Esophagus muscularis mucosa (tissue), 4 donors: ENCODE measurements around the gene TRIM24. TPM values are rescaled to one million over a fixed set of nuclear protein-coding genes. Genes with fewer than 3 reads are reported as not detected.

Experiments used
- DNase-seq: peaks from one replicate; pipeline ENCODE4 v3.0.0-alpha.2; 2017; ENCODE audit errors: extremely low spot score
- H3K27ac ChIP-seq, 4 donors: fragments of 200-600 bp; sonication (generic); replicated peaks in 1 of 4; 1 replicate in 3 of 4; 2 replicates in 1 of 4; pipeline ENCODE4 v1.5.1; 2016 to 2019; ENCODE audit warnings: mild to moderate bottlenecking in 1 of 4
- H3K27me3 ChIP-seq, 4 donors: fragments of 200-600 bp; sonication (generic); one replicate each; pipeline versions ENCODE4 v1.5.1 to v1.6.0; 2016 to 2019
- H3K36me3 ChIP-seq, 4 donors: fragments of 200-600 bp; sonication (generic); one replicate each; pipeline ENCODE4 v1.5.1; 2016 to 2019
- H3K4me1 ChIP-seq, 4 donors: fragments of 200-600 bp; sonication (generic); one replicate each; pipeline ENCODE4 v1.5.1; 2016 to 2019
- H3K4me3 ChIP-seq, 4 donors: fragments of 200-600 bp; sonication (generic); 1 replicate in 2 of 4; 2 replicates in 2 of 4; pipeline ENCODE4 v1.5.1; 2016 to 2019; ENCODE audit warnings: mild to moderate bottlenecking in 4 of 4, moderate library complexity in 1 of 4
- H3K9me3 ChIP-seq, 4 donors: fragments of 200-600 bp; sonication (generic); 1 replicate in 3 of 4; 2 replicates in 1 of 4; pipeline ENCODE4 v1.5.1; 2016 to 2019
- EP300 ChIP-seq: sonication (generic); formaldehyde crosslinking; IDR thresholded peaks from one replicate; pipeline ENCODE4 v1.6.1; 2017; ENCODE audit warnings: antibody characterized with exemption
- POLR2A ChIP-seq: fragments of 450-650 bp; IDR thresholded peaks from one replicate; pipeline ENCODE4 v1.6.1; 2017; ENCODE audit warnings: antibody characterized with exemption, moderate library complexity, mild to moderate bottlenecking, low read depth
- POLR2AphosphoS5 ChIP-seq, 2 donors: sonication (generic); formaldehyde crosslinking; IDR thresholded peaks; one replicate each; pipeline ENCODE4 v1.6.1; 2017; ENCODE audit warnings: antibody characterized with exemption in 2 of 2
- WGBS: methylation state at CpG from one replicate; pipeline ENCODE4 v1.1.5; 2018; 5-methylcytosine and 5-hydroxymethylcytosine counted together
- intact Hi-C: fragments of 100-400 bp; cut with DNase I; formaldehyde crosslinking; loops from one replicate; pipeline ENCODE4 v1.15.1; 2023
- total RNA-seq, 4 donors: library from RNA; depleted of rRNA; stranded (reverse); fragments of >200 nt; gene quantifications; one replicate each; pipeline versions ENCODE4 v1.1.0 to v1.2.1, GENCODE V29; 2016
- TF ChIP-seq, protein P1 (sequence below), 3 experiments: fragments of 200-600 bp in 2 of 3; fragments of 450-650 bp in 1 of 3; sonication (generic) in 2 of 3; IDR thresholded peaks; one replicate each; pipeline ENCODE4 v1.5.1; 2017 to 2019; ENCODE audit warnings: antibody characterized with exemption in 3 of 3, mild to moderate bottlenecking in 2 of 3, moderate library complexity in 1 of 3

The TRIM24 gene
- total RNA-seq, 4 donors from 2014 or later: 8.7 to 15.6 (median 13.1) TPM

DNA sequence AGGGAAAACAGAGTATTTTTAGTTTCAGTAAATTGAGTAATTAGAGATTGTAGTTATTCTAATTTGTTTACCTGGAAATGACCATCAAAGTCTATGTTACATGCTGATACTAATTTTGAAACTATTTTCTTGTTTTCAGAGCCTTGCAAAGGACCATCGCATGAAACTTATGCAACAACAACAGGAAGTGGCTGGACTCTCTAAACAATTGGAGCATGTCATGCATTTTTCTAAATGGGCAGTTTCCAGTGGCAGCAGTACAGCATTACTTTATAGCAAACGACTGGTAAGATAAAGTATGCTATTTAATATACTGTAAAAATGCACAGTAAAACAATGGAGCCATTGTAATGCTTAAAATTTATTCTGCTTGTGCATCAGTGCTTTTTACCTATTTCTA lies 78.5 kb downstream of the TRIM24 start:
- no peak for TF ChIP-seq POLR2A
- TF ChIP-seq, protein P1, sequence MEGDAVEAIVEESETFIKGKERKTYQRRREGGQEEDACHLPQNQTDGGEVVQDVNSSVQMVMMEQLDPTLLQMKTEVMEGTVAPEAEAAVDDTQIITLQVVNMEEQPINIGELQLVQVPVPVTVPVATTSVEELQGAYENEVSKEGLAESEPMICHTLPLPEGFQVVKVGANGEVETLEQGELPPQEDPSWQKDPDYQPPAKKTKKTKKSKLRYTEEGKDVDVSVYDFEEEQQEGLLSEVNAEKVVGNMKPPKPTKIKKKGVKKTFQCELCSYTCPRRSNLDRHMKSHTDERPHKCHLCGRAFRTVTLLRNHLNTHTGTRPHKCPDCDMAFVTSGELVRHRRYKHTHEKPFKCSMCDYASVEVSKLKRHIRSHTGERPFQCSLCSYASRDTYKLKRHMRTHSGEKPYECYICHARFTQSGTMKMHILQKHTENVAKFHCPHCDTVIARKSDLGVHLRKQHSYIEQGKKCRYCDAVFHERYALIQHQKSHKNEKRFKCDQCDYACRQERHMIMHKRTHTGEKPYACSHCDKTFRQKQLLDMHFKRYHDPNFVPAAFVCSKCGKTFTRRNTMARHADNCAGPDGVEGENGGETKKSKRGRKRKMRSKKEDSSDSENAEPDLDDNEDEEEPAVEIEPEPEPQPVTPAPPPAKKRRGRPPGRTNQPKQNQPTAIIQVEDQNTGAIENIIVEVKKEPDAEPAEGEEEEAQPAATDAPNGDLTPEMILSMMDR (IDR thresholded peaks at IDR 0.05): no peak
- TF ChIP-seq POLR2AphosphoS5 (IDR thresholded peaks at IDR 0.05): no peak
- TF ChIP-seq EP300: no peak
- H3K4me3 ChIP-seq: no peak overlapping the region
- intact Hi-C loops: no loop called here

DNA sequence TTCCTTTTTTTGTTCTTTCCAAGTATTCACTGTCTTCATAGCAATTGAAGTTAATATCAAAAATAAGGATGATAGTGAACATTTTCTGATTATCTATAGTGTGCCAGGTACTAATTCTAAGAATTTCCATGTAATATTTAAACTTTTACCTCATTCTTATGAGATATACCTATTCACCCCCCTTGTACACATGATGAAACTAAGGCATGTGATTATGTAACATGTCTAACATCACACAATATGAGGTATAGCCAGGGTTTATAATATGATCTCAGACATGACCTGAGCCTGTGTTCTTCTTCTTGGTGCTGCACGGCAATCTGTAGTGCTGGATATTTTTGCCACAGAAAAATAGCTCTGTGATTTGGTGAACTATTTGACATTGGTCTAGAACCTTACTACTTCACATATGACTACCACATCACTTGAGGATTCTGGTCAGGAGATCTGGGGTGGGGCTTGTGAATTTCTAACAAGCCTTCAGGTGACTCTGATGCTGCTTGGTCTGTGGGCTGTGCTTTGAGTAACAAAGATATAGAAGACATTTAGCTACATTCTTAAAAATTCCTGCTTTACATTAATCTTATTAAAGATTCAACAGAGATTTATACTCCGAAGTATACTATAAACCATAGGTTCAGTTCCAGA lies 79.1 kb downstream of the TRIM24 start:
- H3K27me3 ChIP-seq: no peaks in the 10 kb centered on the region
- no peaks in the 10 kb centered on the region for H3K9me3 ChIP-seq
- DNase-seq: no peak
- intact Hi-C loops: no loop called here
- H3K4me1 ChIP-seq: no peaks in the 10 kb centered on the region
- H3K36me3 ChIP-seq: peaks cover 24 to 45% (median 31%) of the 10 kb centered on the region in 4 donors
- no peak for TF ChIP-seq POLR2A
- TF ChIP-seq, protein P1 (IDR thresholded peaks at IDR 0.05): no peak
- TF ChIP-seq EP300: no peak
- TF ChIP-seq POLR2AphosphoS5 (IDR thresholded peaks at IDR 0.05): no peak
- no peak overlapping the region for H3K27ac ChIP-seq
- 97% methylated on average over 2 of the region's 2 CpGs for WGBS
- H3K4me3 ChIP-seq: no peak overlapping the region

More for the DNA sequence above, 78.5 kb downstream of the TRIM24 start:
- Histone ChIP-seq H3K4me1 (no peaks in the 10 kb centered on the region), H3K36me3 (peaks cover 24 to 45% (median 30%) of the 10 kb centered on the region in 4 donors), H3K27me3 (no peaks in the 10 kb centered on the region), H3K27ac (no peak overlapping the region), H3K9me3 (no peaks in the 10 kb centered on the region)
- 82% methylated on average over 2 of the region's 2 CpGs for WGBS
- DNase-seq: no peak

DNA sequence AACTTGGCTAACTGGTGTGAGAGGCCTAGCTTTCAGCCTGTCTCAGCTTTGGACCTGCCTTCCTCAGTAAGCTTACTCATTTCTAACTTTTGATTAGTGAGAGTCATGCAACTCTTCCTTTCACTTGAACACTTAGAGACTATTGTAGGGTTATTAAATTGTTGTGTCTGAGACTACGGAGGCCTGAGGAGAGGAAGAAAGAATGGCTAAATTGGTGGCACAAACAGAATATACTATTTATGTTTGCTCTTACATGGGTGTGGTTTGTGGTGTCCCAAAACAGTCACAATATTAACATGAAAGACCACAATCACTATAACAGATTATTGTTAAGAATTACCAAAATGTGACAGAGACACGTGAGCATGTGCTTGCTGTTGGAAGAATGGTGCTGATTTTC lies 82.1 kb downstream of the TRIM24 start:
- no peaks in the 10 kb centered on the region for H3K4me1 ChIP-seq
- no peaks in the 10 kb centered on the region for H3K9me3 ChIP-seq
- no peak overlapping the region for H3K27ac ChIP-seq
- peaks cover 24 to 46% (median 28%) of the 10 kb centered on the region in 4 donors for H3K36me3 ChIP-seq
- H3K27me3 ChIP-seq: no peaks in the 10 kb centered on the region
- DNase-seq: no peak
- TF ChIP-seq, protein P1 (IDR thresholded peaks at IDR 0.05): no peak
- TF ChIP-seq POLR2A: no peak
- TF ChIP-seq POLR2AphosphoS5 (IDR thresholded peaks at IDR 0.05): no peak
- no peak for TF ChIP-seq EP300
- no peak overlapping the region for H3K4me3 ChIP-seq
- intact Hi-C loops: no loop called here
- WGBS: 92% methylated on average over 2 of the region's 2 CpGs

DNA sequence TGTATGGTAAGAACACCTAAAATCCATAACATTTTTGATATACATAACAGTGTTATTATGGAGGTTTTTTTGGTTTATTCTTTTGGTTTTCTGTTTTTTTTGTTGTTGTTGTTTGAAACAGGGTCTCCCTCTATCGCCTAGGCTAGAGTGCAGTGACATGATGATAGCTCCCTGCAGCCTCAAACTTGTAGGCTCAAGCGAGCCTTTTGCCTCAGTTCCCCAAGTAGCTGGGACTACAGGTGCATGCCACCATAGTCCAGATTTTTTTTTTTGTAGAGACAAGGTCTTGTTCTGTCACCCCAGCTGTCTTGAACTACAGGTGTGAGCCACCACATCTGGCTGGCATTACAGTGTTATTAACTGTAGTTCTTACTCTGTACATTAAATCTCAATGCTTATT lies 83.7 kb downstream of the TRIM24 start:
- no peaks in the 10 kb centered on the region for H3K4me1 ChIP-seq
- no peaks in the 10 kb centered on the region for H3K27me3 ChIP-seq
- TF ChIP-seq POLR2AphosphoS5 (IDR thresholded peaks at IDR 0.05) (no peak), EP300 (no peak), POLR2A (no peak)
- intact Hi-C loops: no loop called here
- 100% methylated on average over 2 of the region's 2 CpGs for WGBS
- H3K36me3 ChIP-seq: peaks cover 21 to 43% (median 30%) of the 10 kb centered on the region in 4 donors
- no peak overlapping the region for H3K4me3 ChIP-seq
- no peak for DNase-seq
- H3K9me3 ChIP-seq: no peaks in the 10 kb centered on the region
- no peak overlapping the region for H3K27ac ChIP-seq

DNA sequence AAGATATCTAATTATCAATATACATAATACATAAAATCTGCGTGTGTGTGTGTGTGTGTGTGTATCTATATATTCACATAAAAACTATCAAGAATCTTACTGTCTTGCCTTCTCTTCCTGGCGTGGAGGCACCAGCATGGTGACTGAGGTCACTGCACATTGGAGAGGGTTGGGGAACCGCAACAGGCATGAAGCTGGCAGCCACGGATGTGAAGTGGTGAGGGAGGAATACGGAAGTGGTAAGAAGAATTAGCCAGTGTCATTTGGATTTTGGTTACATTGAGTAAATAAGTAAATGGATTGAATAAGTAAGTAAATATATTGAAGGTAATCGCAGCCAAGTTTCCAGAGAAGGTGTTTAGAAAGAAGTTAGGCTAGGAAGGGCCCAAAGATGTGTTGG lies 85.1 kb downstream of the TRIM24 start:
- 88% methylated on average over 6 of the region's 6 CpGs for WGBS
- H3K4me1 ChIP-seq: no peaks in the 10 kb centered on the region
- peaks cover 9 to 29% (median 19%) of the 10 kb centered on the region in 4 donors for H3K36me3 ChIP-seq
- H3K4me3 ChIP-seq: no peak overlapping the region
- no peak for DNase-seq
- H3K27me3 ChIP-seq: no peaks in the 10 kb centered on the region
- intact Hi-C loops: no loop called here
- no peaks in the 10 kb centered on the region for H3K9me3 ChIP-seq
- TF ChIP-seq, protein P1 (IDR thresholded peaks at IDR 0.05): no peak
- TF ChIP-seq EP300: no peak
- no peak for TF ChIP-seq POLR2A
- TF ChIP-seq POLR2AphosphoS5 (IDR thresholded peaks at IDR 0.05): no peak
- H3K27ac ChIP-seq: no peak overlapping the region
